GM19025 (cell line): ENCODE data around the gene TPR.
A peak's percentile ranks its signal among the peaks of the same experiment; 100 is the strongest.
"Not testable (repeated sequence)": the region's sequence is repeated elsewhere in the genome, so short reads cannot be mapped to it uniquely, and the experiment has no call there.

ENCODE experiments used
- ATAC-seq: cut with Tn5 transposase; IDR thresholded peaks from one replicate; pipeline ENCODE4 v1.9.1; 2021; ENCODE audit warnings: mild to moderate bottlenecking, low read depth, moderate library complexity; ENCODE audit not compliant: unreplicated experiment

TPR gene

DNA sequence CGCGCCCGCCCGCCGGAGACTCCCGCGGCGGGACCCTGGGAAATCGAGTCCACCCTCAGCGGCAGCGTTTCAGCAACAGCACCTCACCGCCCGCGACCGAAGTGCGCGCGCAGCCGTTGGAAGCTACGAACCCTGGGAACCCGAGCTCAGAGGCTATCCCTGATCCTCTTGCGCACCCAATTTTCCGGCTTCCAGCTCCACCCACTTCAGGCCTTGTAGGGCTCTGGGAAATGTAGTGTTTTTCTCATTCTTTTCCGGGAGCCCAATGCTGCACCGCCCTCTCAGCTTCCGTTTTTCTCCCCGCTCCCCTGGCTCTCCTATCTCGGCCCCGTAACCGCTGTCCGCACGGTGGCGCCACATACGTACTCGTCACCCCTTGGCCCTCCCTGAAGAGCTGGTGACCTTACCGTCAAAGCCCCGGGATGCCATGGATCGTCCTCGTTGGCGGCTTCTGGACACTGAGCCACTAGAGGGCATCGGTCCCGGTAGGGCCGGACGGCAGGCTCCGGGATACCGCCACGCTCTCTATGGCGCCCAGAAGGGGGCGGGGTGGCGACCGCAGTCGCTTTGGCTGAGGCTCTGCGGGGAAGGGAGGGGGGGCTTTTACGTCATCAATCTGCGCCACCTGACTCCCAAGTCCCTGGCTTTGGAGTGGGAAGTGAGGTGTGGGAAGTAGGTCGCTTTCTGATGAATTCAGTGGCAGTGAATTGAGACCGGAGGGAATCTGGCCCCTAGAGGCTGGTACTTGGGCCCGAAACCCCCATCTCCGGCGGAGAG lies at the start of gene TPR, which contains the start of gene ODR4:
Gene TPR (minus strand): TSS at position 102 of the 777 bp plus-strand sequence. CDS start 225 bp downstream, outside the sequence.
Gene ODR4 (plus strand): TSS at position 687 of the 777 bp plus-strand sequence. CDS start 3,948 bp downstream, outside the sequence.
- ATAC-seq = peak; percentile 82

DNA sequence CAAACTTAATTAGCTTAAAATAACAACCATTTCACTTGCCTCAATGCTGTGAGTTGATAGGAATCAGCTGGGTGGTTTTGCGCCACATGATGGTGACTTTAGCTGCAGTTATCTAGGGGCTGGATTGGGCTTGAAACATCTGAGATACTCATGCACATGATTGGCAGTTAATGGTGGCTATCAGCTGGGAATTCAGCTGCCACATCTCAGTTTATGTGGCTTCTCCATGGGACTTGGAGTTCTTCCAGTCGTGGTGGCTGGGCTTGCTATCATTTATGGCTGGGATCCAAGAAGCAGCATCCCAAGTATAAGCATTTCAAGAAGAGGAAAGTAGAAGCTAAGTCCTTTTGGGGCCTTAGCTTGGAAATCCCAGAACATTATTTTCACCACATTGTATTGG lies 49.5 kb upstream of the TPR start:
- ATAC-seq = no peak

DNA sequence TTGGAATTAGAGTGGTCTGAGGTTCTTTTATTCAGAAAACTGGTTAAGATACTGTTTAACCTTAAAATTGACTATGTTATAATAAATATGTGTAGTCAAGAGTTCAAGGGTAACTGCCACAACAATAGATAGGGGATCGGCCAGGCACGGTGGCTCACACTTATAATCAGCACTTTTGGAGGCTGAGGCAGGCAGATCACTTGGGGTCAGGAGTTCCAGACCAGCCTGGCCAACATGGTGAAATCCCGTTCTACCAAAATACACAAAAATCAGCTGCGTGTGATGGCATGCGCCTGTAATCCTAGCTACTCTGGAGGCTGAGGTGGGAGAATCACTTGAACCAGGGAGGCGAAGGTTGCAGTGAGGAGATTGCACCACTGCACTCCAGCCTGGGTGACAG lies 46.4 kb upstream of the TPR start:
- no peak for ATAC-seq

DNA sequence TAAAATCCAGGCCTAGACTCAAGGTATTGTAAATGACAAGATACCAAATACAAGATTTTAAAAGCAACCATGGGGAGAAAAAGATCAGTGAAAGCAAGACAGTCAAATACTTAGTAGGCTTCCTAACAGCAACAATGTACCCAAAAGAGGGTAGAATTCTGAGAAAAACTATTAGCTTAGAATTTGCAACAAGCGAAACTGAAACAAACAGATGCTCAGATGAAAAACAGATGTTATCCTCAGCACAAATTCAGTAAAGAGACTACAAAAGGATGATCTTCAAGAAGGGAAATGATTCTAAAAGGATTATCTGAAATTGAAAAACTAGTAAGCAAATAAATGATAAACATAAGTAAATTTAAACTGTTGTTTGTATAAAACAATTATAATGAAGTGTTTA lies 45.9 kb upstream of the TPR start:
- peak; percentile 97 for ATAC-seq

DNA sequence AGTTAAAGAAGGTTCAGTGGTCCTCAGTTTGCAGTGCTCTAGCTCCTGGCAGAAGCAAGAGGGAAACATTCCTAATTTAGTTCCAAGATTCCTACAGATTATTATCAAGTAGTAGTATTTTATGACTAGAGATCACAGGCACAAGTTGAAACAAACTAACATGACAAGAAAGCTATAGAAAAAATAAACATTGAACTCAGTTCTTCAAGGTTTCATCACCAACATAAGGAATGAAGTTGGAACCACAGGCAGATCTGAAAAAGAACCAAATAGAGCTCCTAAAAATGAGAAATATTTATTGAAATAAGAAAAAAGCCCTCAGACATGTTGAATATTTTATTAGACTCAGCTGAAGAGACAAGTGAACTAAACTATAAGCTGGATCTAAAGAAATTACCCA lies 45.3 kb upstream of the TPR start:
- no peak for ATAC-seq

DNA sequence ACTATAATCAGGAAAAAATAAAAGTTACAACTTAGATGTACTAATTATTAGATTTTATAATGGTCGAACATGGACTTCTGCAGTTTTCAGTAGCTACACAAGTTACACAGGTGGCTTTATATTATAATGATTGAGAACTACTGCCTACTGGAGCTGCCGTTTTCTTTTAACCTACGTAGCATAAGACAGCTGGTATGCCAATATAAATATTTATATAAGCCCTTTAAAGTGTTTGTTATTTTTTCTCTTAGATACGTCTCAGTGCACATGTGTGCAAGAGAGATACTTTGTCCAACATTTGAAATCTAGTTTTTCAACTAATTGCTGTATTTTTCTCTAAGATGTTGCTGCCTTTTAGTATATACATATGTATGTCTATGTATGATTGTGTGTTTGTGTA lies 43.5 kb upstream of the TPR start:
- ATAC-seq = no peak

DNA sequence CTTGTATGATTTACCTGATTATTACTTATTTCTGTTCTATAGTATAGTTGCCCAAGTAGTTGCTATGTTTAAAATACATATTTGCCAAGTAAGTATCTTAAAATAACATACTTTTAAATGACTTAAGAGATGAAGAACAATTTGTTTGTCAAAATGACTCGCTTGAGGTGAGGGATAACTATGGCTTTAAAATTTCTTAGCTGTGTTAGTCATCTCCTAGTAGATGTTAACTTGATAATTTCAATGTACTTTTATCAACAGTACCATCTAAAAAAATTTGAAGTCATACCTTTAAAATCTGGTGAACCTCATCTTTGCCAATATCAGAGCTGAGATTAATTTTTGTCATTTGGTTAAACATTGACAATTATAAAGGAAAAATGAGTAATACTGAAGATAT lies 38.3 kb upstream of the TPR start:
- ATAC-seq = no peak

DNA sequence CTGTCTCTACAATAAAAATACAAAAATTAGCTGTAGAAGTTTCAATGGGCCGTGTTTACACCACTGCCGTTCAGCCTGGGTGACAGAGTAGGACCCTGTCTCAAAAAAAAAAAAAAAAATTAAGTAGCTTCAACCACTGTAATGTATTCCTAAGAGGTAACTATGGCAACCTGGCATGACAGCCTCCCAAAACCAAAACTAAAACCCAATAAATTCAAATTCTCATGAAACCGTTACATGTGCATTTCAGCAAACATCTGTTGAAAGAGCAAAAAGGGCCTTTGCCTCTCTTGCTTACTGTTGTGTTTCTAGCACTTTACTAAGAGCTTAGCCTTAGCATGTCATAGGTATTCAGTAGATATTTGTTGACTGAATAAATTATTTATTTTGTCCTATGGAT lies 34.0 kb upstream of the TPR start:
- ATAC-seq = peak; percentile 64

DNA sequence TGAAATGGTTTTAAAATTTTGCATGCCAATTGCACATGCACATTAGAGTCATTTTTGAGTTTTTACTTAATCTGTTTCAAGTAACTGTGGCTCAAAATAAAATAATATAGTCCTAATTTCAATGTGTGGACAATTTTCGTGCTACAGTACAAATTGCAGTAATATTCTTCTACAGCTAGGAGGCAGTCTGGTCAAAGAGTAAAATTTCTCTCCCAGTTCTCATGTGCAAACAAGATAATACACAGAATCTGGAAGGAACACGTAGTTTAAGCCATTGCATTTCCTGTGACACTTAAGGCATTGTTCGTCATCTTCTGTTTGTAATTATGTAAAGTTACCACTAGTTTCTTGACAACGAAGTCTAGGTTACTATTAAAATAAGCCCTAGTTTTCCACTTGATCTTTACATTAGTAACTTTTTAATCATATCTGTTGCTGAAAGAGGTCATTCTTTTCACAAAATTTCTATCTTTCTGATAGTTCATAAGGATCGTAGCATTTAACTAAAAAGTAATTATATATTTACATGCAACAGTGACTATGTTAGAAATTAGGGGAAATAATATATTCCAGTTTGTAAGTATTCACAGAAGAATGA lies 29.5 kb upstream of the TPR start:
- ATAC-seq = no peak

DNA sequence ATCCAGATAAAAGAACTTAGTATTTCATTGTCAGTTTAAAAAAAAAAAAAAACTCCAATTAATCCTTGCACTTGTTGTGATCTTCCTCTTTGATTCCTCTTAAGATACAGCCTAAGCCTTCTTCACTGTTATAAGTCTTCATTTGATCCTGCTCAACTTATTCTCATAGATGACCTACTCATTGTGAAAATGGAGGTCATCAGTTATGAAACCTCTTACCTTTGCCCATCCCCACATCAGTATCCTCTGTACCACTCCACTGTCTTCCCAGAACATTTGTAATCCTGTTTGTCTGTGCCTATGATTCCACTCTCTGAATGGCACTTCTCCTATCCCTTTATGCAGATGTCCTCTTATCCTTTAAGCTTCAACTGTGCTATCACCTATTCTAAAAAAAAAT lies 28.6 kb upstream of the TPR start:
- no peak for ATAC-seq

DNA sequence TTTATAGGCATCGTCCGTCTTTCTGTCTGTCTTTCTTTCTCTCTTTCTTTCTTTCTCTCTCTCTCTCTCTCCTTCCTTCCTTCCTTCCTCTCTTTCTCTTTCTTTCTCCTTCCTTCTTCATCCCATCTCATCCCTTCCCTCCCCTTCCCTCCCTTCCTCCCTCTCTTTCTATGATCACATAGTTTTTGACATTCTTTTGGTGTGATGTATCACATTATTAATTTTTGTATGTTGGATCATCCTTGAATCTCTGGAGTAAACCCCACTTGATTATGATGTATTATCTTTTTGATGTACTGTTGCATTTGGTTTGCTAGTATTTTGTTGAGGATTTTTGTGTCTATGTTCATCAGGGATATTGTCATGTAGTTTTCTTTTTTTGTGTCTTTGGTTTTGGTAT lies 26.4 kb upstream of the TPR start:
- not testable (repeated sequence) for ATAC-seq

DNA sequence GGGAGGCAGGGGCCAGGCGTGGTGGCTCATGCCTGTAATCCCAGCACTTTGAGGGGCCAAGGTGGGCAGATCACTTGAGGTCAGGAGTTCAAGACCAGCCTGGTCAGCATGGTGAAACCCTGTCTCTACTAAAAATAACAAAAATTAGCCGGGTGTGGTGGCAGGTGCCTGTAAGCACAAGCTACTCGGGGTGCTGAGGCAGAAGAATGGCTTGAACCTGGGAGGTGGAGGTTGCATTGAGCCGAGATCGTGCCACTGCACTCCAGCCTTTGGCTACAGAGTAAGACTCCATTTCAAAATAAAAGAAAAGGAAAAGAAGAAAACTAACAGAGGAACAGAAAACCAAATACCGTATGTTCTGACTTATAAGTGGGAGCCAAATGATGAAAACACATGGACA lies 17.7 kb upstream of the TPR start:
- ATAC-seq = not testable (repeated sequence)

DNA sequence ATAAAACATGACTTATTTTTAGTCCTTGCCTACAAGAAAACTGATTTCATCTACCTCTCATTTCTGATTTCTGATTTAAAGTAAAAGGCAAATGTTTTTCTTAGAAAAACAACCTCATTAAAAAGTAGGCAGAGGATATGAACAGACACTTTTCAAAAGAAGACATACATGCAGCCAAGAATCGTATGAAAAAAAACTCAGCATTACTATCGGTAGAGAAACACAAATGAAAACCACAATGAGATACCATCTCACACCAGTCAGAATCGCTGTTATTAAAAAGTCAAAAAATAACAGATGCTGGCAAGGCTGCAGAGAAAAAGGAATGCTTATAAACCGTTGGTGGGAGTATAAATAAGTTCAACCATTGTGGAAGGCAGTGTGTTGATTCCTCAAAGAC lies 16.8 kb upstream of the TPR start:
- ATAC-seq = no peak

DNA sequence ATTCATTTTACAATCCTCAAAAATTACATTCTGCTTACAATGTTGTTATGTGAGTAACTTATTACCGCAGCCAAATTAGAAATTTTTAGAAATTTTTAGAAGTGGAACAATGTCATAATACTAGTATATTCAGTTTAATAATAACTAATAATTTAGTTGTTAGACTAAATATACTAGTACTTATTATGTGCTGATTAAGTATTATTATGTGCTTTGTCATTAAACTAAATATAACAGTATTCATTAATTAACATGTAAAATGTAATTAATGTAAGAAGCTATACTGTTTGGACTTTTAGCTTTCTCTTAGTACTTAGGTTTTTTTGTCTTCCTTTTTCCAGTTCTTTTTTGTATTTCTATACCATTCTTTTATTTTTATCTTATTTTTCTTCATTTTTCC lies 15.9 kb upstream of the TPR start:
- no peak for ATAC-seq

DNA sequence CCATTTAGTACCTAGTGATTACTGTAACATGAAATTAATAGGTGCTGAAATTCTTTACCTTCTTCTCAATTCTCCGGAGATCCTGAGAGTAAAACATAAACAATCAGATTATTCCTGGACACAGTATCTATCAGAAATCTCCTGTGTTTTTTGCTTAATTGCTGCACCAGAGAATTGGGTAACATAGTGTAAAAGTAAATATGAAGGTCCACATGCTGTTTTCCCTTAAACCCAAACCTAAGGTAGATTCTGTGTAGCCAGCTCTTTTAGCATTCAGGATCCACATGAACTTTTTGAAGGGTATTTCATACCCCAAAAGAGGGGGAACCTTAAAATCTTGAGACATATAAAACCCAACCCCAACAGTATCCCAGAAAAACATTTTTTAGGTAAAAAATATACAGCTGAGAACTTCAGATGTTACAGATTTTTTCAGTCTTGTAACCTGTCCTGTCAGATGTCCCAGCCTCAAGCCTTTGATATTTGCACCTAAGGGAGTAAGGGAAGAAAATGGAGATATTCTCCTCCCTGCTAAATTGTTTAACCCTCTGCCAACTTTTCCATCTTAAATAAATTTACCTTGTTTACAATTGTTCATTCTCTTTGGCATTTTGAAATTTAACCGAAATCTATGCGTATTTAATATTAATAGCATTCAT lies 11.8 kb upstream of the TPR start:
- no peak for ATAC-seq

DNA sequence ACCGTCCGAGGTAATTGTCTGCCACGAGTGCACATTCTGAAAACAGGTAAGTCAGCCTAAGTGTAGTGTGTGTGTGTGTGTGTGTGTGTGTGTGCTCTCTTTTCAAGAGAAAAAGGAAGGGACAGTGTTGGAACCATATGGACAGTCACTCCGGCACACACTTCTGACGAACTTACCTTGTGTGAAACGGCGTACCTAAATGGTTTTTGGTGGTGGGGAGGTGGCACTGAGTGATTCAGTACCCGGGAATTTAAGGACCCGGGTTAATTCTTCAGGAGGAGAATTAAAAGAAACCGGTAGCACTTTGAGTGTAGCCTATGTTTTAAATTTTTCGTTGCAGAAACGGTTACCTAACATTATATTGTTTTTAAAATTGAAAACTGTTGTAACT lies 871 bp upstream of the TPR start:
- no peak for ATAC-seq

DNA sequence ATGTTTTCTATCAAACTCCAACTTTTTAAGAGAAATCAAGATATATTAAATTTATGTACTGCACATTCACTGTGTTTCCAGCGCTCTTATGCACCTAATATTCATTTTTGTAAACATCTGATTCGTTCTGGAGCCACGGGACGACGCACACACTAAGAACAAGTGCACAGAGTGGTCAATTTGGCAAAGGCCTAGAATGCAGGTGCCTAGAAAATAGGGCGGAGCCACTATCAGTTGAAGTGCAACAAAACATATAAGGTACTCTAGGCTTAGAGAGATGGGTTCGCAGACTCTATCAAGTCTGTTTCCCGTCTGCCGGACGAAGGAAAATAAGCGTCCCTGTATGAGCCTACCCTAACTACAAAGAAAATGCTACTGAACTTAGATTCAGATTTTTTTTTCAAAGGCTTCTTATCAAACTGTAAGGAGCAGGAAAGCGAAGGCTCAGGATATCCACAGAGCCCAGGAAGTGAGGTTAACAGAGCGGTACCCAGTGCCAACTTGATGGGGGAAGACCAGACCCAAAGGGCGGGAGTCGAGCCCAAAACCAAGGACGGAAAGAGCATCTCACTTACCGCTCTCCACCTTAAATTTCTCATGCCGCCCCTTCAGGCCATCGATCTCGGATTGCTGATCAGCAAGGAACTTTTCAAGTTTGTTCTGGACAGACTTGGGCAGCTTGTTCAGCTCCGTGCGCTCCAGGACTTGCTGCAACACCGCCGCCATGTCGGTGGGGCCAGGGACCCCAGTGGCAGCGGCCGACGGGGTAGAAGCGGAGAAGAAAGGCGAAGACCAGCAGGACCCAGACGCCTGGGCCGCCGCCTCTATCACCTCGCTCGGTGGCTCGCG lies 526 bp downstream of the TPR start:
- peak; percentile 18 for ATAC-seq

DNA sequence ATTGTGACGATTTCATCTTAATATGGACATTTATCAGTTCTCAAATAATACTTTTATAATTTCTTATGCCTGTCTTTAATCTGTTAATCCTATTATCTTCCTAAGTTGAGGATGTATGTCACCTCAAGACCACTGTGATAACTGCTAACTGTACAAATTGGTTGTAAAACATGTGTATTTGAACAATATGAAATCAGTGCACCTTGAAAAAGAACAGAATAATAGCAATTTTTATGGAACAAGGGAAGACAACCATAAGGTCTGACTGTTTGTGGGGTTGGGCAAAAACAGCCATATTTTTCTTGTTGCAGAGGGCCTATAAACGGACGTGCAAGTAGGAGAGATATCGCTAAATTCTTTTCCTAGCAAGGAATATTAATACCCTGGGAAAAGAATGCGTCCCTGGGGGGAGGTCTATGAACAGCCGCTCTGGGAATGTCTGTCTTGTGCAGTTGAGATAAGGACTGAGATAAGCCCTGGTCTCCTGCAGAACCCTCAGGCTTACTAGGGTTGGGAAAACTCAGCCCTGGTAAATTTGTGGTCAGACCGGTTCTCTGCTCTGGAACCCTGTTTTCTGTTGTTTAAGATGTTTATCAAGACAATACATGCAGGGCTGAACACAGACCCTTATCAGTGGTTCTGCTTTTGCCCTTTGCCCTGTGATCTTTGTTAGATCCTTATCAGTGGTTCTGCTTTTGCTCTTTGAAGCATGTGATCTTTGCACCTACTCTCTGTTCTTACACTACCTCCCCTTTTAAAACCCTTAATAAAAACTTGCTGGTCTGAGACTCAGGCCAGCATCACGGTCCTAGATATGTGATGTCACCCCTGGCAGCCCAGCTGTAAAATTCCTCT lies 27.0 kb downstream of the TPR start:
- ATAC-seq = not testable (repeated sequence)

DNA sequence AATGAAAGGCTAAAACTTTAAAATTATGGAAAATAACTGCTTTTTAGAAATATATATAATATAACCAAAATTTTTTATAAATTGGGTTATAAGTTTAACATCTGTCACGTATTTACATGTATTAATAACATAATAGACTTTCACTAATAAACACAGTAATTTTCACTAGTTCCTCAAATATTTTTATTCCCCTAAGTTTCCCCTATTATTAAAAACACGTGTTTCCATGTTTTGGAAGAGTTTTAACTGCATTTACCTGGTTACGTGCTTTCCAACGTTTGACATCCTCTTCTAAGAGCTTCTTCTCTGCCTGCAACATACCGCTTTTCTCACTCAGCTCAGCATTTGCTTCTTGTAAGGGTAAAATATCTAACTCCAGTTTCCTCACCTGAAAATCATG lies 34.3 kb downstream of the TPR start:
- no peak for ATAC-seq

DNA sequence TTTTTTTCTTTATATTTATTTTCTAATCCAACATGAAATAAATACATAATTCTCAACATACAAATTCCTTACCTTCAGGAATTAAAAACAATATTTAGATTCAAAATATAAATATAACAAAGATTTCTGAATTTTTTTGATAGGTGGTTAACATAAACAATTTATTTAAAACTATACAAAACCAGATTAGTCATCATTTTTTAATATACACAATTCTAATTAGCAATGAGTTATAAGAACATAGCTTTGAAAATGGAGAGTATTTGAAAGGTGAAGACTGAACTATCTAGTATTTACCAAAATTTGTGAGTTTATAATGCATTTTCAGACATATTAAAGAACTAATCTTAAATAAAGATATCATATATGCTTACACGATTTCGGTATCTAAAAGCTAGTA lies 37.5 kb downstream of the TPR start:
- no peak for ATAC-seq
